ENCODE results near the gene LPIN2. TPM values are rescaled to one million over a fixed set of nuclear protein-coding genes. Genes with fewer than 3 reads are reported as not detected.

Gene LPIN2
- total RNA-seq, 1 donor from 2014 or later, result 87.9 TPM

GRCh38 chr18:2992995-2993877 is 19.7 kb downstream of the LPIN2 start:
- H3K9me3 Mint-ChIP-seq, result peaks cover 15% of the 10 kb centered on the region
- DNase-seq (ENCODE audit: low spot score), result no peak
- intact Hi-C loops (cut with micrococcal nuclease), result loop anchor here (10.0 kb wide), 1 partner anchor 418 kb away; the partner anchor contains the start of genes METTL4 and NDC80
- peak overlapping the region; percentile 89 for H3K27ac Mint-ChIP-seq
- peaks cover 73% of the 10 kb centered on the region for H3K4me1 Mint-ChIP-seq (ENCODE audit: low read depth)
- no peaks in the 10 kb centered on the region for H3K27me3 Mint-ChIP-seq (ENCODE audit: low read depth)
- peak overlapping the region; percentile 69 for H3K4me3 Mint-ChIP-seq (ENCODE audit: low read depth)
- peaks cover 52% of the 10 kb centered on the region for H3K36me3 Mint-ChIP-seq (ENCODE audit: low read depth)

GRCh38 chr18:2990956-2991640 is 21.8 kb downstream of the LPIN2 start:
- no peak for DNase-seq (ENCODE audit: low spot score)
- Mint-ChIP-seq H3K9me3 (peaks cover 15% of the 10 kb centered on the region), H3K27ac (peak overlapping the region; percentile 75), H3K27me3 (ENCODE audit: low read depth) (no peaks in the 10 kb centered on the region), H3K4me3 (ENCODE audit: low read depth) (no peak overlapping the region), H3K36me3 (ENCODE audit: low read depth) (peaks cover 50% of the 10 kb centered on the region), H3K4me1 (ENCODE audit: low read depth) (peaks cover 71% of the 10 kb centered on the region)
- intact Hi-C loops (cut with micrococcal nuclease), result loop anchor here (10.0 kb wide), 1 partner anchor 416 kb away; the partner anchor contains the start of genes METTL4 and NDC80

- Mint-ChIP-seq H3K4me1 (ENCODE audit: low read depth) (peaks cover 72% of the 10 kb centered on the region), H3K4me3 (ENCODE audit: low read depth) (no peak overlapping the region), H3K27ac (peak overlapping the region; percentile 43), H3K27me3 (ENCODE audit: low read depth) (no peaks in the 10 kb centered on the region), H3K36me3 (ENCODE audit: low read depth) (peaks cover 43% of the 10 kb centered on the region), H3K9me3 (peaks cover 15% of the 10 kb centered on the region)
- intact Hi-C loops (cut with micrococcal nuclease), result no loop called here
- DNase-seq (ENCODE audit: low spot score), result no peak
Measured at GRCh38 chr18:2987876-2988790, 24.8 kb downstream of the LPIN2 start.

GRCh38 chr18:2986150-2986865 is 26.6 kb downstream of the LPIN2 start:
- Mint-ChIP-seq H3K4me3 (ENCODE audit: low read depth) (no peak overlapping the region), H3K4me1 (ENCODE audit: low read depth) (peaks cover 75% of the 10 kb centered on the region), H3K36me3 (ENCODE audit: low read depth) (peaks cover 33% of the 10 kb centered on the region), H3K27ac (no peak overlapping the region), H3K9me3 (peaks cover 12% of the 10 kb centered on the region), H3K27me3 (ENCODE audit: low read depth) (no peaks in the 10 kb centered on the region)
- DNase-seq (ENCODE audit: low spot score), result no peak
- intact Hi-C loops (cut with micrococcal nuclease), result no loop called here

GRCh38 chr18:2985628-2986027 is 27.3 kb downstream of the LPIN2 start:
- Mint-ChIP-seq H3K27ac (peak overlapping the region; percentile 20), H3K4me3 (ENCODE audit: low read depth) (no peak overlapping the region), H3K9me3 (peaks cover 8% of the 10 kb centered on the region), H3K4me1 (ENCODE audit: low read depth) (peaks cover 72% of the 10 kb centered on the region), H3K36me3 (ENCODE audit: low read depth) (peaks cover 26% of the 10 kb centered on the region), H3K27me3 (ENCODE audit: low read depth) (no peaks in the 10 kb centered on the region)
- intact Hi-C loops (cut with micrococcal nuclease), result loop anchor here (1.0 kb wide), 1 partner anchor 53 kb away; no protein-coding TSS in a partner anchor
- no peak for DNase-seq (ENCODE audit: low spot score)

- Mint-ChIP-seq H3K4me1 (ENCODE audit: low read depth) (peaks cover 74% of the 10 kb centered on the region), H3K4me3 (ENCODE audit: low read depth) (no peak overlapping the region), H3K36me3 (ENCODE audit: low read depth) (peaks cover 19% of the 10 kb centered on the region), H3K9me3 (no peaks in the 10 kb centered on the region), H3K27me3 (ENCODE audit: low read depth) (no peaks in the 10 kb centered on the region), H3K27ac (peak overlapping the region; percentile 23)
- DNase-seq (ENCODE audit: low spot score), result no peak
- intact Hi-C loops (cut with micrococcal nuclease), result loop anchor here (1.0 to 5.0 kb wide), 2 partner anchors 52 to 263 kb away; partner anchors contain the start of gene MYL12A
Measured at GRCh38 chr18:2984703-2985261, 28.2 kb downstream of the LPIN2 start.

- no peak for DNase-seq (ENCODE audit: low spot score)
- Mint-ChIP-seq H3K27ac (peak overlapping the region; percentile 23), H3K36me3 (ENCODE audit: low read depth) (peaks cover 18% of the 10 kb centered on the region), H3K4me1 (ENCODE audit: low read depth) (peaks cover 75% of the 10 kb centered on the region), H3K4me3 (ENCODE audit: low read depth) (no peak overlapping the region), H3K9me3 (no peaks in the 10 kb centered on the region), H3K27me3 (ENCODE audit: low read depth) (no peaks in the 10 kb centered on the region)
- intact Hi-C loops (cut with micrococcal nuclease), result loop anchor here (5.0 kb wide), 1 partner anchor 263 kb away; the partner anchor contains the start of gene MYL12A
Measured at GRCh38 chr18:2984091-2984490, 28.9 kb downstream of the LPIN2 start.

- H3K36me3 Mint-ChIP-seq (ENCODE audit: low read depth), result peaks cover 17% of the 10 kb centered on the region
- H3K4me3 Mint-ChIP-seq (ENCODE audit: low read depth), result peak overlapping the region; percentile 82
- DNase-seq (ENCODE audit: low spot score), result no peak
Measured at GRCh38 chr18:2983296-2983695, 29.6 kb downstream of the LPIN2 start.

GRCh38 chr18:2982452-2983269 is 30.3 kb downstream of the LPIN2 start:
- H3K27me3 Mint-ChIP-seq (ENCODE audit: low read depth), result no peaks in the 10 kb centered on the region
- intact Hi-C loops (cut with micrococcal nuclease), result loop anchor here (1.0 to 5.0 kb wide), 2 partner anchors 10 to 265 kb away; partner anchors contain the start of gene MYL12A
- no peaks in the 10 kb centered on the region for H3K9me3 Mint-ChIP-seq
- peaks cover 15% of the 10 kb centered on the region for H3K36me3 Mint-ChIP-seq (ENCODE audit: low read depth)
- H3K4me3 Mint-ChIP-seq (ENCODE audit: low read depth), result peak overlapping the region; percentile 82
- peaks cover 76% of the 10 kb centered on the region for H3K4me1 Mint-ChIP-seq (ENCODE audit: low read depth)
- H3K27ac Mint-ChIP-seq, result peak overlapping the region; percentile 91
- DNase-seq (ENCODE audit: low spot score), result no peak

More at GRCh38 chr18:2983296-2983695, 29.6 kb downstream of the LPIN2 start:
- Mint-ChIP-seq H3K27ac (peak overlapping the region; percentile 91), H3K27me3 (ENCODE audit: low read depth) (no peaks in the 10 kb centered on the region), H3K9me3 (no peaks in the 10 kb centered on the region), H3K4me1 (ENCODE audit: low read depth) (peaks cover 75% of the 10 kb centered on the region)
- intact Hi-C loops (cut with micrococcal nuclease), result loop anchor here (5.0 kb wide), 1 partner anchor 264 kb away; the partner anchor contains the start of gene MYL12A

- DNase-seq (ENCODE audit: low spot score), result no peak
- H3K4me1 Mint-ChIP-seq (ENCODE audit: low read depth), result peaks cover 81% of the 10 kb centered on the region
- peak overlapping the region; percentile 91 for H3K27ac Mint-ChIP-seq
- intact Hi-C loops (cut with micrococcal nuclease), result loop anchor here (1.0 to 5.0 kb wide), 2 partner anchors 10 to 265 kb away; partner anchors contain the start of gene MYL12A
- H3K9me3 Mint-ChIP-seq, result no peaks in the 10 kb centered on the region
- peak overlapping the region; percentile 82 for H3K4me3 Mint-ChIP-seq (ENCODE audit: low read depth)
- H3K27me3 Mint-ChIP-seq (ENCODE audit: low read depth), result no peaks in the 10 kb centered on the region
- peaks cover 19% of the 10 kb centered on the region for H3K36me3 Mint-ChIP-seq (ENCODE audit: low read depth)
Measured at GRCh38 chr18:2982022-2982421, 30.9 kb downstream of the LPIN2 start.

All from activated T-helper 2 cell treated with anti-CD3 and anti-CD28 coated beads, Interferon-gamma antibody, Interleukin-2, Interleukin-4, amounts not matched to agents 10 μg/mL and 5 μg/mL and 100 μg/mL, durations not matched to agents 14 hours and 24 hours and 36 hours (primary cell).